HUES6 (cell line): ENCODE data around the gene SCFD2.

Source experiments
- H3K27ac ChIP-seq: 2 replicates; pipeline ENCODE4 v1.7.0; 2013; ENCODE audit warnings: low read depth, mild to moderate bottlenecking, low read length, inconsistent platforms
- H3K27me3 ChIP-seq: 2 replicates; pipeline ENCODE4 v1.6.1; 2013; ENCODE audit warnings: low read length; ENCODE audit not compliant: control insufficient read depth, insufficient read depth
- H3K36me3 ChIP-seq: 2 replicates; pipeline ENCODE4 v1.6.1; 2013; ENCODE audit warnings: low read length; ENCODE audit not compliant: control insufficient read depth, insufficient read depth
- H3K4me1 ChIP-seq: 2 replicates; pipeline ENCODE4 v1.6.1; 2013; ENCODE audit warnings: low read length; ENCODE audit not compliant: control insufficient read depth, insufficient read depth
- H3K4me3 ChIP-seq: 2 replicates; pipeline ENCODE4 v1.5.1; 2013; ENCODE audit warnings: low read depth, low read length
- H3K9ac ChIP-seq: one replicate; pipeline ENCODE4 v1.6.1; 2013; ENCODE audit warnings: mild to moderate bottlenecking, low read length
- H3K9me3 ChIP-seq: 2 replicates; pipeline ENCODE4 v1.6.1; 2013; ENCODE audit warnings: low read depth, low read length; ENCODE audit not compliant: control insufficient read depth, insufficient read depth

SCFD2 gene

GRCh38 chr4:53122280-53123116, 243.4 kb downstream of the SCFD2 start:
- Histone ChIP-seq H3K27ac (no peak overlapping the region), H3K4me3 (no peak overlapping the region), H3K4me1 (peaks cover 7% of the 10 kb centered on the region; the same call in 1 of the 2 replicates), H3K27me3 (no peaks in the 10 kb centered on the region), H3K36me3 (no peaks in the 10 kb centered on the region), H3K9ac (no peak overlapping the region), H3K9me3 (no peaks in the 10 kb centered on the region)

- no peaks in the 10 kb centered on the region for H3K9me3 ChIP-seq
- H3K9ac ChIP-seq, result no peak overlapping the region
- H3K4me1 ChIP-seq, result peaks cover 7% of the 10 kb centered on the region; the same call in 1 of the 2 replicates
- no peaks in the 10 kb centered on the region for H3K36me3 ChIP-seq
- no peak overlapping the region for H3K4me3 ChIP-seq
- no peak overlapping the region for H3K27ac ChIP-seq
- no peaks in the 10 kb centered on the region for H3K27me3 ChIP-seq
Measured at GRCh38 chr4:53121264-53121865, 244.5 kb downstream of the SCFD2 start.

GRCh38 chr4:53120778-53121177, 245.1 kb downstream of the SCFD2 start:
- Histone ChIP-seq H3K4me3 (no peak overlapping the region), H3K9ac (no peak overlapping the region), H3K27ac (no peak overlapping the region)

GRCh38 chr4:53119680-53120079, 246.2 kb downstream of the SCFD2 start:
- H3K4me1 ChIP-seq, result peaks cover 7% of the 10 kb centered on the region; the same call in 1 of the 2 replicates
- H3K27ac ChIP-seq, result peak overlapping the region; percentile 7; the same call in 1 of the 2 replicates
- H3K36me3 ChIP-seq, result no peaks in the 10 kb centered on the region
- no peak overlapping the region for H3K9ac ChIP-seq
- no peaks in the 10 kb centered on the region for H3K27me3 ChIP-seq
- H3K4me3 ChIP-seq, result no peak overlapping the region
- H3K9me3 ChIP-seq, result no peaks in the 10 kb centered on the region

More at GRCh38 chr4:53120778-53121177, 245.1 kb downstream of the SCFD2 start:
- Histone ChIP-seq H3K9me3 (no peaks in the 10 kb centered on the region), H3K36me3 (no peaks in the 10 kb centered on the region), H3K27me3 (no peaks in the 10 kb centered on the region), H3K4me1 (peaks cover 7% of the 10 kb centered on the region; the same call in 1 of the 2 replicates)

- H3K36me3 ChIP-seq, result no peaks in the 10 kb centered on the region
- no peak overlapping the region for H3K27ac ChIP-seq
- H3K4me1 ChIP-seq, result peaks cover 7% of the 10 kb centered on the region; the same call in 1 of the 2 replicates
- no peaks in the 10 kb centered on the region for H3K27me3 ChIP-seq
- no peaks in the 10 kb centered on the region for H3K9me3 ChIP-seq
- no peak overlapping the region for H3K4me3 ChIP-seq
- H3K9ac ChIP-seq, result no peak overlapping the region
Measured at GRCh38 chr4:53118676-53119075, 247.2 kb downstream of the SCFD2 start.

GRCh38 chr4:53116954-53117353, 248.9 kb downstream of the SCFD2 start:
- H3K4me3 ChIP-seq, result no peak overlapping the region
- no peaks in the 10 kb centered on the region for H3K36me3 ChIP-seq
- no peak overlapping the region for H3K9ac ChIP-seq
- no peaks in the 10 kb centered on the region for H3K9me3 ChIP-seq
- H3K27me3 ChIP-seq, result no peaks in the 10 kb centered on the region
- peaks cover 7% of the 10 kb centered on the region; the same call in 1 of the 2 replicates for H3K4me1 ChIP-seq
- no peak overlapping the region for H3K27ac ChIP-seq

GRCh38 chr4:53113431-53114225, 252.2 kb downstream of the SCFD2 start:
- no peak overlapping the region for H3K27ac ChIP-seq
- no peaks in the 10 kb centered on the region for H3K4me1 ChIP-seq
- no peak overlapping the region for H3K9ac ChIP-seq
- H3K36me3 ChIP-seq, result no peaks in the 10 kb centered on the region
- no peaks in the 10 kb centered on the region for H3K9me3 ChIP-seq
- no peaks in the 10 kb centered on the region for H3K27me3 ChIP-seq
- H3K4me3 ChIP-seq, result no peak overlapping the region

- no peak overlapping the region for H3K9ac ChIP-seq
- peaks cover 10% of the 10 kb centered on the region; the same call in 1 of the 2 replicates for H3K4me1 ChIP-seq
- H3K36me3 ChIP-seq, result no peaks in the 10 kb centered on the region
- H3K9me3 ChIP-seq, result no peaks in the 10 kb centered on the region
- no peak overlapping the region for H3K4me3 ChIP-seq
- no peak overlapping the region for H3K27ac ChIP-seq
- no peaks in the 10 kb centered on the region for H3K27me3 ChIP-seq
Measured at GRCh38 chr4:53105313-53105712, 260.5 kb downstream of the SCFD2 start.

- Histone ChIP-seq H3K36me3 (no peaks in the 10 kb centered on the region), H3K27me3 (no peaks in the 10 kb centered on the region), H3K9me3 (peaks cover 4% of the 10 kb centered on the region; the same call in 1 of the 2 replicates), H3K4me1 (peaks cover 10% of the 10 kb centered on the region; the same call in 1 of the 2 replicates), H3K4me3 (no peak overlapping the region), H3K9ac (no peak overlapping the region), H3K27ac (no peak overlapping the region)
Measured at GRCh38 chr4:53103481-53103880, 262.4 kb downstream of the SCFD2 start.

- Histone ChIP-seq H3K4me3 (no peak overlapping the region), H3K27me3 (no peaks in the 10 kb centered on the region), H3K27ac (no peak overlapping the region), H3K9ac (no peak overlapping the region), H3K9me3 (peaks cover 4% of the 10 kb centered on the region; the same call in 1 of the 2 replicates), H3K4me1 (peaks cover 10% of the 10 kb centered on the region; the same call in 1 of the 2 replicates), H3K36me3 (no peaks in the 10 kb centered on the region)
Measured at GRCh38 chr4:53101191-53101581, 264.7 kb downstream of the SCFD2 start.
